Activated gamma-delta T cell treated with anti-CD3 and anti-CD28 coated beads, Interleukin-2, amount 50 U/mL, for 16 hours (primary cell): ENCODE data around the gene NR5A2.

Experiments
- DNase-seq: peaks from one replicate; pipeline ENCODE4 v3.0.0-alpha.2; 2020; ENCODE audit warnings: low read depth

Gene NR5A2

DNA sequence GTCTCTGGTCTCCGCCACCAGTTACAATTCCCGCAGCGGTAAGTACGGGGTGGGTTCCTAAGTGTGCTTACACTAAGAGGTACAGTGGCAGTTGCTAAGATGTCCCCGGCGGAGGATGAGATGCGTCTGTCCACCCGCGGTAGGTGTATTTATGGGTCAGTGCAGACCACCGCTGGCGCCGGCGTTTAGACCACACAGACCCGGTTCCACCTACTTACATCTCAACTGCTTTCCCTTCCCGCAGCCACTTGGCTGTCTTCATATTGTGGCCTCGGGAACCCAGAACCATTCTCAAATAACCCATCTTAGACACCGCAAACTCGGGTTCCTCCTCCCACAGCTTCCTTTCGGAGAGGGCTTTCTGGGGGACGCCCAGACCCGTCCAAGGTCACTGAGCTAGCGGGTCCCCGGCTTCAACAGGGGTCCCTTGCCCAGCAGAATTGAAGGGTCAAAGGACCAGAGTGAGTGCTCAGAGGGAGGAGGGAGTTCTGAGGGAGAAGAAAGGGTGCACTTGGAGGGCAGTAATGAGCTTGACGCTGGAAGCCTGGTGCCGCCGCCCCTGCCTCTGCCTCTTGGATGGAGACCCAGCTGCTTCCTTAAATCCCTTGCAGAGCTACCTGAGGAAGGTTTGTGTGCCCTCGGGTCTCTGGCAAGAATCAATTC is 8.6 kb downstream of the NR5A2 start:
- DNase-seq = no peak

DNA sequence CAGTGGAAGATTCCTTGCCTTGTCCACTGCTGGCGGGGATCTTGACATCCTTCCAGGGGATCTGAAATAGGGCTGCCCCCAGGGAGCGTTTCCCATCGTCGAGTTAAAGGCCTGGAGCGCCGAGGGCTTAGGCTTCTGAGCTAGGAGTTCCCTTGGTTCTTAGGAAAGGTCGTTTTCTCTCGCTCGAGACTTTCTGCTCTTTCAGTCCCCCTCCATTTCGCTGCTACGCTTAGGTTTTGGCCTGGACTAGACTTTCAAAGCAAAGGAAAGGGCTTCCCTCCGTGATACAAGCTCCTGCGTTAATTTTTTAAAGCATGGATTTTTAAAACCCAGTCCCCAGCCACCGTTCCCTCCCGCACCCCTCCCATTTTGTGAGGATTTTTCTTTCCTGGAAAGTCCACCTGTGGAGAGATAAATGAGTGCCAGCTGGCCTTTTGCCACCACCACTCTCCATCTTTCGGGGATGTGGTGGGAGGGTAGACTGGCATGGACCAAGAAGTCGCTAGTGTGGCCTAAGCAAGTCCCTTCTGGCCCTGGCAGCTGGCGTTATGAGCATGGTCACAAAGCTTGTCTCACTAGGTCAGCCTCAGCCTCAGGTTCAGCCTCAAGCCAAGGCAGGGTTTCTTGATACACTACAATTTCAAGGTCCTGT is 9.2 kb downstream of the NR5A2 start:
- DNase-seq = no peak

GRCh38 chr1:200037501-200037900 is 10.0 kb downstream of the NR5A2 start:
- no peak for DNase-seq

DNA sequence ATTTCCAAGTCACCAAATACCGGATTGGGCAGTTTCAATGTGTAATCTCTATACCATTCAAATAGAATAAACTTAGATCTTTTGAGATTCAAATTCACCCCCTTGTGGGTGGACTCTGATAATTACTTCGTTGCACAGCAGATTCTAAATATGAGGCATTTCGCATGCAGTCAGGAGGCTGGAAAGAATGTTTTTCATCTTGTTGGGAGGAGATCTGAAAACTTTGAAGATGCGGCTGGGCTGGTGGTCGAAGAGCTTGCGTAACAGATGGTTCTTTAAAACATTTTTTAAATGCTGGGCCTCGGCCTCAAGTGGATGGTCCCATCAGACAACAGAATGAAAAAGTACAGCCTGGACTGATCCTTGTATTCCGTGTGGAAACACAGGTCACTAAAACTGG is 10.4 kb downstream of the NR5A2 start:
- DNase-seq = no peak

DNA sequence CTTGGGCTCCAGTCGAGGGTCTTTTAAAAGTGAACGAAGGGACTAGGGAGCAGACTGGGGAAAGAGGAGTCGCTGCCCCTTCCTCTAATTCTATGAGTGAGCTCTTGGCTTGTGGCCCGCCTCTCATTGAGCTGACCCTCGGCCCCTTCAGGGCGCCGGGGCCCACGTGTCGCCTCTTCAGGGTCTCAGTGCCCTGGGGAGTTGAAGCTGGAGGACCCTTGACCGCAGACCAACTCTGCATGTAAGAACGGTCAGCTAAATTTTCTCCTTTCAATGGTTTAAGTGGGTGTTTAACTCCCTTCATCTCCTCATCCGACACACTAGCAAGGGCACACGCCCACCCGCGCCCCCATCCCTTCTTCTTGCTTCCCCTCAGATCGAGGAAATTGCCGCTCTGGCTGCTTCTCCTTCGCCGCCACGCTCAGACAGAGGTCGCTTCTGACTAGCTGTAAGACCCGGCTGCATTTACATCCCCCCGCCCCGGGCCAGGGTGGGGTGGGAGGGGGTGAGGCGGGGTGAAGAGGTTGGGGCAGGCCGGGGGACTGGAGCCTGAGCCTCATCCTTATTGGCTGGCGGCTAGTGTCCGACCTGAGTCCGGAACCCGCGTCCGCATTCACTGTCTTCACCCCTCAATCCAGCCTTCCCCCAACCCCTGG is 10.9 kb downstream of the NR5A2 start:
- no peak for DNase-seq

- no peak for DNase-seq
Measured at GRCh38 chr1:200038981-200039848, 11.7 kb downstream of the NR5A2 start.

DNA sequence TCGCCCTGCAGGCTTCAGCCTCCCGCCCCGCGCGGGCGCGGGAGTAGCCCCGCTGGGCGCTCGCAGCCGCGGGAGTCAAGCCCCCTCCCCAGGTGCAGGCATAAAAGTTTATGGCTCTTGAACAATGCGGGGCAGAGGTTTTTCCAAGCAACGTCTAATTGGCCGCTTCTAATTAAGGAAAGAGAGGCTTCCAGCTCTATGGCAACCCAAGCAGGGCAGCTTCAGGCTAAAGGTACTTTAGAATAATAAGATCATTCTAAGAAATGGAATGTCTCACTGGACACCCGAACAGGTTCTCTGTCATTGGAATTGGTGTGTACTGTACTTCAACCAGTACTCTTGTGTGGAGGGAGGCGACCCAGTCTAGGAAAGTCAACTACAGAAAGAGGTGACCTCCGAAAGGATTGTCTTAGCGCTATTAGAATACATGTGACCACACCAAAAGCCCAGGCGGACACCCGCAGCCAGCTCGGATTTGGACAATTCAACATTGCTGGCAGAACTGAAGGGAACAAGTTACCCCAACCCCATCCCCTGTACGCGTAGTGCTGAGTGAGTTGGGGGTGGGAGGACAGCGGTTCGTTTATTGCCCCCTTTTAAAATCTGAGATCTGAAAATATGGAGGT is 12.5 kb downstream of the NR5A2 start:
- no peak for DNase-seq

DNA sequence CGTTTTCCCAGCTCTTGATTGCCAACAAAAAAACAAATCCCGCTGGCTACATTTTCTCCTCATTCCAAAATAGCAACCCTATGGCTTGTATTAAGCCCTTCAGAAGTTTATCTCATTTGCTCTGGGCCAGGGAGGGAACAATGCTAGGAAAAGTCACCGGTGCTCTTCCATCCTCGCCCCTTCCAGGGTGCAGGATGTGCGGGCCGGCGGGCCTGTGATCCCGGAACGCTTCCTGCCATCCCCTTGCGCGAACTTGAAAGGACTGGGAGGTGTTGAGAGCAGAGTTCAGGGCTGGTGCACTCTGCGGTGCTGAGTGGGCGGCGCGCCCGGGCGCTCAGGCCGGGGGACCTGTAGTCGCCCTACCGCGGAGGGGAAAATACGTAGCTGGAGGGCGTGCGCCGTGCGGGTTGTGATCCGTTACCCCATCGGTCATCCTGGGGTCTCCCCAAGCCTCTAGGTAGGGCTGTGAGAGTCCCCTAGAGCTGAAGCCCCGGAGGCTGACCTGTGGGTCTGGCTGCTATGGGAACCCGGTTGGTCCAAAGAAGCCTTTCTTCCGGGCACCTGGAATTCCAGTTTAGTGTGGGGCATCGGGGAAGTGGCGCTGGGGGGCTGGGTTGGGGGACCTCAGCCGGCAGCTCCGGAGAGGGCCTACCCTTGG is 13.1 kb downstream of the NR5A2 start:
- DNase-seq = no peak

- DNase-seq = no peak
Measured at GRCh38 chr1:200041337-200042118, 14.0 kb downstream of the NR5A2 start.

DNA sequence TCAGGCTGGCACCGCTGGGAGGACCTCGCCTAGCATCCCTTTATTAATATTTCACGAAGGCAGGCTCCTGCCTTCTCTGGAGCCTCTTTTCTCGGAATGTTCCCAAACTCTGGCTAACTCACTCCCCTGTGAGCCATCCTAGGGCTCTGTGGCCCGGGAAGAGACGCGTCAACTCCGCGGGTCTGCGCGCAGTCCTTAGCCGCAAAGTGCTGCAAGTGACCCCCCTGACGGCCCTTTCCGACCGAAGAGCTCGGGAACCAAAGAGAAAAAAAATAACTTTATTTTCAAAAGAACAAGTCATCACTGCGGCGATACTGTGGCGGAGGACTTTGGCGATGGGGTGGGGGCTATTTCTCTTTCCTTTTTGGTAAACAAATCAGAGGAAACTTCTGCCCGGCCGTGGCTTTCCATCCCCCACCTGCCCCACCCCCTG is 14.6 kb downstream of the NR5A2 start:
- DNase-seq = no peak

- DNase-seq = no peak
Measured at GRCh38 chr1:200042552-200043335, 15.2 kb downstream of the NR5A2 start.

DNA sequence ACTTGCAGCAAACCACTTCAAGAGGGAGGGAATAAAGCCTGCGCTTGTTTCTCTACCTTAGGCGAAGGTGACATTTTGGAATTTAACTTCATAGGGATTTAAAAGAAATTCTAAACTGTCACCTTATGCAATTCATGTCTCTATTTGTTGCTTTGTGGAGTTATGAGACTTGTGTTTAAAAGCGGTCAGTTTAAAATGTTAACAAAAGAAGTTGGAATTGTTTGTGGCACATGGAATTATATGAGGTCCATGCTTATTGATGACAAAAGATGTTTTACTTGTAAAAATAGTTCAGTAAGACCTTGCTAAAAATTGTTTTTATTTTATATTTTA is 15.8 kb downstream of the NR5A2 start:
- DNase-seq = no peak

DNA sequence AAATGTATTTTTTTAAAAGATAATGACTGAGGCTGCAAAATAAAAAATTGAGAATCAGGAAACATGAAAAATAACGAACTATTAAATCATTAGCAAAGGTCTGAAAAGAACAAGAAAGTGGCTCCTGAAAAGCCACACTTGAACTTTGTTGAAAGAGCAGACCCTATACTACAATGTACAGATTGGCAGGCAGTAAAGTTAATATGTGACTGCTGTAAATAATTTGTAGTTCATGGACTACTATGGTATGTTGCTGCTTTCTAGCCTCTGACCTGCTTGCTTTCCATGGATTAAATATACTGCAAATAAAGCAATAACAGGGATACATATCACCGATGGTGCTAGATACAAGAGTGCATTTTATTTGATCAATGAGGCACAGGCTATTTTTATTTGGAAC is 18.6 kb downstream of the NR5A2 start:
- no peak for DNase-seq

DNA sequence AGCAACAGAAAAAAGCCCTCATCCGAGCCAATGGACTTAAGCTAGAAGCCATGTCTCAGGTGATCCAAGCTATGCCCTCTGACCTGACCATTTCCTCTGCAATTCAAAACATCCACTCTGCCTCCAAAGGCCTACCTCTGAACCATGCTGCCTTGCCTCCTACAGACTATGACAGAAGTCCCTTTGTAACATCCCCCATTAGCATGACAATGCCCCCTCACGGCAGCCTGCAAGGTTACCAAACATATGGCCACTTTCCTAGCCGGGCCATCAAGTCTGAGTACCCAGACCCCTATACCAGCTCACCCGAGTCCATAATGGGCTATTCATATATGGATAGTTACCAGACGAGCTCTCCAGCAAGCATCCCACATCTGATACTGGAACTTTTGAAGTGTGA is 20.7 kb downstream of the NR5A2 start:
- DNase-seq = no peak

DNA sequence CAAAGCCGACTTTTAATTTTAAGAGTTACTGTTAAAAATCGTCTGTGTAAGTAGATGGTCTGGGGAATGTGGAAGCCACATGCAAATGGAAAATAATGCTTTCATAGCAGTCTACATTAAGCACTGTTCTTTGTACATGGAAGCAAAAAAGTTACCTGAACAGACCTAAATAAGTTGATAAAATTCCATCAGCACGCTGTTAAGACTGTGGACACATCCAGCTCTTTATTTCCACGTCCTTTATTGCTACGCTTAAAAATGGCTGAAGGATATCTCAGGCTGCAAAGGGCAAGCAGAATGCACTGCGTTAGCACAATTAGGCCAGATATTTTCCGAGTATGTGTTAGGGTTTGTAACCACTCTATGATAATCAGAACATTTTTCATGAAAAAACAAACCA is 22.3 kb downstream of the NR5A2 start:
- DNase-seq = no peak

DNA sequence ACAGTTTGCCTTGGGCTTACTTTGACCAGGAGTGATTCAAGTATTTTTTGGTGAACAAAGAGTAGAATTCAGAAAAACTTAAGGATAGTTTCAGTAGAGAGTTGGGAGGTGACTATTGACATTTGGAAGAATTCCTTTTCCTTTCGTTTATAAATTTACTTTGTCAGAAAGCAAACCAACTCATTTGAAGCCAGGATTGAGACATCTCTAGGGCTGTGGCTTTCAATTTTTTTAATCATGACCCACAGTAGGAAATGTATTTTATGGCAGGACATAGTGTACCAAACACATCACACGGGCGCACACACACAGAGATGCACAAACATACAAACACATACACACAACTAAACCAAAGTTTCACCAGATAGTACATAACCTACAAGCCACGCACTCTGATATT is 24.1 kb downstream of the NR5A2 start:
- DNase-seq = no peak

DNA sequence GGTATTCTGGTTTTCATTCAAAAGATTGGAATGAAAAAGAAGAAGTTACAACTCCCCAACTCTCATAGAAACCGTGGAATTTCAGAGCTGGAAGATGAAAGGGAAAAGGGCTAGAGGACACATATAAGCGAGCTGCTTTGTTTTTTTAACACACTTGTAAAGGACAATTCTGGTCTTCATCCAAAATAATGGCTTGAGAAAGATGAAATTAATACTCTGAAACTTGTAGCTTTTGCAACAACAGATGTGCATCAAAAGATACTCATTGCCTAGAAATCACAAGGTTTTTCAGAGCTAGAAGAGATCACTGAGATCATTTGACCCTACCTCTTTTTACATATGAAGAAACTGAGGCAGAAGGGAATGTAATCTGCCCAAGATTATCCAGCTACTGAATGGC is 25.6 kb downstream of the NR5A2 start:
- no peak for DNase-seq

GRCh38 chr1:200053646-200054045 is 26.1 kb downstream of the NR5A2 start:
- DNase-seq = no peak

- DNase-seq = no peak
Measured at GRCh38 chr1:200058341-200058740, 30.8 kb downstream of the NR5A2 start.

- no peak for DNase-seq
Measured at GRCh38 chr1:200062143-200062542, 34.6 kb downstream of the NR5A2 start.
